ENCODE data around the gene AGMO. TPM values are rescaled to one million over a fixed set of nuclear protein-coding genes. Genes with fewer than 3 reads are reported as not detected.

The AGMO gene
- total and polyA plus RNA-seq, 2 experiments from 2014 or later = 6.5 to 7.3 TPM

DNA sequence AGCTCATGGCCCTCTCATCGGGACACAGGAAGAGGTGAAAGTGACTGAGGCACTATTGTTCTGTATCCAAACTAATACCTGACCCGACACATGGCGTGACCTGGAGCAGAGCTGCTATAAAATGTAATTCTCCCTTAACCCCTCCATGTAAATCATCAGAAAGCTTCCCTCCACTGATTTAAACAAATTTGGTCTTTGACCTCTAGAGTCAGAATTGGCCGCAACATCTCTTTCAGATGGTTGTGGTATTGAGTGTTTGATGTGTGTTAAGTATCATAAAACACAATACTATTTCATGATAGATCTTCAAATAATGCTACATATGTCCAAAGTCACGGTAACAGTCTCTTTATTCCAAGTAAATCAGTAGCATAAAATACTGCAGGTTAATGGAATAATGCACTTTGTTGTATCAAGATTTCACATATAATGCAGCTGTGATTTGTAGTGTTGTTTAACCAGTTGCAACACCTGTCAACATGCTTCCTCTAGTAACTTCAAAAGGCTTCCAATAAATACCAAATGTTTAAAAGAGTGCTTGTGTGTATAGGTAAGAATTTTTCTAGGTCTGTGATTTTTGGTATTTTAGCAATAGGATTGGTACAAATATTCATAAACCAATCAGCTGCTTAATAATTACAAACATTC is 144.3 kb downstream of the AGMO start:
- Histone ChIP-seq H3K4me3 (no peak overlapping the region), H3K9me3 (ENCODE audit: low read depth) (no peaks in the 10 kb centered on the region), H3K4me2 (no peak overlapping the region), H3K27me3 (no peaks in the 10 kb centered on the region), H4K20me1 (ENCODE audit: insufficient read depth, poor library complexity, severe bottlenecking) (no peaks in the 10 kb centered on the region), H3K27ac (no peak overlapping the region), H3K4me1 (ENCODE audit: insufficient read depth) (no peaks in the 10 kb centered on the region), H3K79me2 (no peaks in the 10 kb centered on the region), H2AFZ (no peak overlapping the region), H3K36me3 (replicated peaks; ENCODE audit: insufficient read depth, low read depth) (no peaks in the 10 kb centered on the region), H3K9me2 (replicated peaks; ENCODE audit: insufficient read depth) (no peaks in the 10 kb centered on the region)
- DNase-seq (ENCODE audit: low spot score) = no peak
- WGBS (ENCODE audit: low lambda C conversion rate, missing lambda C conversion rate) = 73% methylated on average over 5 of the region's 5 CpGs
- TF ChIP-seq EZH2 (IDR thresholded peaks at IDR 0.05; ENCODE audit: borderline replicate concordance) (no peak), EZH2phosphoT487 (IDR thresholded peaks at IDR 0.05; ENCODE audit: low read depth, severe bottlenecking, unreplicated experiment) (no peak)
- TF ChIP-seq, protein P1, sequence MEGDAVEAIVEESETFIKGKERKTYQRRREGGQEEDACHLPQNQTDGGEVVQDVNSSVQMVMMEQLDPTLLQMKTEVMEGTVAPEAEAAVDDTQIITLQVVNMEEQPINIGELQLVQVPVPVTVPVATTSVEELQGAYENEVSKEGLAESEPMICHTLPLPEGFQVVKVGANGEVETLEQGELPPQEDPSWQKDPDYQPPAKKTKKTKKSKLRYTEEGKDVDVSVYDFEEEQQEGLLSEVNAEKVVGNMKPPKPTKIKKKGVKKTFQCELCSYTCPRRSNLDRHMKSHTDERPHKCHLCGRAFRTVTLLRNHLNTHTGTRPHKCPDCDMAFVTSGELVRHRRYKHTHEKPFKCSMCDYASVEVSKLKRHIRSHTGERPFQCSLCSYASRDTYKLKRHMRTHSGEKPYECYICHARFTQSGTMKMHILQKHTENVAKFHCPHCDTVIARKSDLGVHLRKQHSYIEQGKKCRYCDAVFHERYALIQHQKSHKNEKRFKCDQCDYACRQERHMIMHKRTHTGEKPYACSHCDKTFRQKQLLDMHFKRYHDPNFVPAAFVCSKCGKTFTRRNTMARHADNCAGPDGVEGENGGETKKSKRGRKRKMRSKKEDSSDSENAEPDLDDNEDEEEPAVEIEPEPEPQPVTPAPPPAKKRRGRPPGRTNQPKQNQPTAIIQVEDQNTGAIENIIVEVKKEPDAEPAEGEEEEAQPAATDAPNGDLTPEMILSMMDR (IDR thresholded peaks at IDR 0.05; ENCODE audit: poor library complexity) = no peak

DNA sequence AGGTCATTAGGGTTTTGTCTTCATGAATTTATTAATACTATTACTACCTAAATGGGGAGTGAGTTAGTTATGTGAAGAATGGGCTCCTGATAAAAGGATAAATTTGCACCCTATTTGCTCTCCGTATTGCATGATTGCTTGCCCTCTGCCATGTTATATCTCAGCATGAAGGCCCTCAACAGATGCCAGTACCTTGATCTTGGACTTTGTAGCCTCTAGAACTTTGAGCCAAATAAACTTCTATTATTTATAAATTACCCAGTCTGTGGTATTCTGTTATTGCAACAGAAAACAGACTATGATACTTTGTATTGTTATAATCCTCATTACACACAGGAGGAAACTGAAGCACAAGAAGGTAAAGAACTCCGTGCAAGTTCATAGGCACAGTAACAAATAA is 150.8 kb downstream of the AGMO start:
- no peak overlapping the region for H3K4me3 ChIP-seq
- no peaks in the 10 kb centered on the region for H3K9me3 ChIP-seq (ENCODE audit: low read depth)
- H3K27ac ChIP-seq = no peak overlapping the region
- no peak overlapping the region for H3K4me2 ChIP-seq
- 89% methylated on average over 2 of the region's 2 CpGs for WGBS (ENCODE audit: low lambda C conversion rate, missing lambda C conversion rate)
- DNase-seq (ENCODE audit: low spot score) = no peak
- no peaks in the 10 kb centered on the region for H3K36me3 ChIP-seq (replicated peaks; ENCODE audit: insufficient read depth, low read depth)
- H3K27me3 ChIP-seq = no peaks in the 10 kb centered on the region
- no peaks in the 10 kb centered on the region for H3K4me1 ChIP-seq (ENCODE audit: insufficient read depth)
- no peak overlapping the region for H2AFZ ChIP-seq
- no peaks in the 10 kb centered on the region for H3K9me2 ChIP-seq (replicated peaks; ENCODE audit: insufficient read depth)
- TF ChIP-seq, protein P1 (IDR thresholded peaks at IDR 0.05; ENCODE audit: poor library complexity) = no peak
- TF ChIP-seq EZH2phosphoT487 (IDR thresholded peaks at IDR 0.05; ENCODE audit: low read depth, severe bottlenecking, unreplicated experiment) (no peak), EZH2 (IDR thresholded peaks at IDR 0.05; ENCODE audit: borderline replicate concordance) (no peak)
- no peaks in the 10 kb centered on the region for H3K79me2 ChIP-seq
- no peaks in the 10 kb centered on the region for H4K20me1 ChIP-seq (ENCODE audit: insufficient read depth, poor library complexity, severe bottlenecking)

DNA sequence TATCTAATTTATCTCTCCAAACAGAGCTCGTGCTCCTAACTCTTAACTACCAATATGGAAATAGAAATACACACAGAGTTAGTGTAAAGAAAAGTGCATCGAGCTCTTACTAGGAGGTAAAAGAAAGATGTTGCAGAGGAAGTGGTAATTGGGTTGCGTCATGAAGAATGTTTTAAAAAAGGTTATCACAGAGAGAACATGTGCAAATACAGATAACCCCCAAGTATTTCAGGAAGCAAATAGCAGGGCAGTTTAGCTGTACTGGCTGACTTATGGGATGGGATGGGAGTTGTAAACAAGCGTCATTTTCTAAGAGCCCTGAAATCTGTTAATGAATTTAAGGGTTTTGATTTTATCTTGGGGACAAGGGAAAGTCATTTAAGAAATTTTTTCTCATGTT is 153.9 kb downstream of the AGMO start:
- no peak overlapping the region for H3K27ac ChIP-seq
- no peak for TF ChIP-seq EZH2 (IDR thresholded peaks at IDR 0.05; ENCODE audit: borderline replicate concordance)
- TF ChIP-seq EZH2phosphoT487 (IDR thresholded peaks at IDR 0.05; ENCODE audit: low read depth, severe bottlenecking, unreplicated experiment) = no peak
- TF ChIP-seq, protein P1 (IDR thresholded peaks at IDR 0.05; ENCODE audit: poor library complexity) = no peak
- H3K4me3 ChIP-seq = no peak overlapping the region
- H3K9me2 ChIP-seq (replicated peaks; ENCODE audit: insufficient read depth) = no peaks in the 10 kb centered on the region
- H3K36me3 ChIP-seq (replicated peaks; ENCODE audit: insufficient read depth, low read depth) = no peaks in the 10 kb centered on the region
- no peaks in the 10 kb centered on the region for H3K9me3 ChIP-seq (ENCODE audit: low read depth)
- H3K27me3 ChIP-seq = no peaks in the 10 kb centered on the region
- no peak overlapping the region for H2AFZ ChIP-seq
- no peaks in the 10 kb centered on the region for H3K79me2 ChIP-seq
- peak; percentile 10 for DNase-seq (ENCODE audit: low spot score)
- no peaks in the 10 kb centered on the region for H4K20me1 ChIP-seq (ENCODE audit: insufficient read depth, poor library complexity, severe bottlenecking)
- 44% methylated on average over 4 of the region's 4 CpGs for WGBS (ENCODE audit: low lambda C conversion rate, missing lambda C conversion rate)
- H3K4me1 ChIP-seq (ENCODE audit: insufficient read depth) = no peaks in the 10 kb centered on the region
- H3K4me2 ChIP-seq = no peak overlapping the region

All from hepatocyte (in vitro differentiated cells).